C4-2B (cell line): ENCODE results near the gene SLCO2A1.

ENCODE experiments used
- CTCF ChIP-seq: fragments of 450-650 bp; conservative IDR thresholded peaks from 2 replicates; pipeline ENCODE4 v1.5.1; 2017; ENCODE audit warnings: mild to moderate bottlenecking
- ZFX ChIP-seq: fragments of 450-650 bp; IDR thresholded peaks from 2 replicates; pipeline ENCODE4 v1.6.1; 2017

- TF ChIP-seq CTCF: no peak
- no peak for TF ChIP-seq ZFX
These were observed 102.8 kb downstream of the SLCO2A1 start for GRCh38 chr3:133926736-133927539.
